Lung (tissue), 12 donors: ENCODE measurements around the gene SPATA32. TPM values are rescaled to one million over a fixed set of nuclear protein-coding genes. Genes with fewer than 3 reads are reported as not detected.

Source experiments
- ATAC-seq: fragments of 200-7000 bp; cut with Tn5 transposase; one replicate; pipeline ENCODE4 v1.9.1; 2020; ENCODE audit warnings: moderate number of reproducible peaks; ENCODE audit not compliant: insufficient read depth, low FRiP score
- DNase-seq, 3 donors: peaks; one replicate each; pipeline ENCODE4 v3.0.0-alpha.2; 2013 to 2017
- H3K27ac ChIP-seq, 2 donors: one replicate each; pipeline ENCODE4 v1.5.1; 2013; ENCODE audit warnings: mild to moderate bottlenecking in 2 of 2, moderate library complexity in 2 of 2, control low read depth in 1 of 2, inconsistent platforms in 1 of 2, low read depth in 1 of 2, low read length in 1 of 2
- H3K27me3 ChIP-seq, 3 donors: one replicate each; pipeline ENCODE4 v1.5.1; 2013; ENCODE audit warnings: low read length in 2 of 3; ENCODE audit not compliant: control insufficient read depth in 3 of 3, insufficient read depth in 3 of 3
- H3K36me3 ChIP-seq, 4 donors: one replicate each; pipeline ENCODE4 v1.5.1; 2013; ENCODE audit warnings: low read length in 4 of 4, mild to moderate bottlenecking in 1 of 4, moderate library complexity in 1 of 4; ENCODE audit not compliant: control insufficient read depth in 4 of 4, insufficient read depth in 4 of 4
- H3K4me1 ChIP-seq, 5 donors: one replicate each; pipeline ENCODE4 v1.5.1; 2013; ENCODE audit warnings: low read length in 5 of 5, mild to moderate bottlenecking in 2 of 5, moderate library complexity in 1 of 5; ENCODE audit not compliant: control insufficient read depth in 5 of 5, insufficient read depth in 5 of 5
- H3K4me3 ChIP-seq: one replicate; pipeline ENCODE4 v1.5.1; 2013; ENCODE audit warnings: mild to moderate bottlenecking, control low read depth, moderate library complexity
- H3K9ac ChIP-seq, 2 donors: one replicate each; pipeline ENCODE4 v1.5.1; 2013; ENCODE audit warnings: low read length in 2 of 2, control low read depth in 1 of 2; ENCODE audit not compliant: insufficient read depth in 1 of 2
- H3K9me3 ChIP-seq, 4 donors: one replicate each; pipeline ENCODE4 v1.5.1; 2013; ENCODE audit warnings: low read length in 3 of 4, mild to moderate bottlenecking in 1 of 4, moderate library complexity in 1 of 4; ENCODE audit not compliant: control insufficient read depth in 4 of 4, insufficient read depth in 3 of 4
- CTCF ChIP-seq: IDR thresholded peaks from 2 replicates; pipeline ENCODE4 v1.5.1; 2012; ENCODE audit warnings: mild to moderate bottlenecking; ENCODE audit errors: control extremely low read depth, extremely low read depth
- WGBS, 2 donors: extraction: QIAGEN DNeasy Blood & Tissue Kit; methylation state at CpG; one replicate each; pipeline ENCODE4 v1.1.7; 2013; 5-methylcytosine and 5-hydroxymethylcytosine counted together
- polyA plus RNA-seq, 2 donors: library from polyadenylated mRNA; stranded (reverse); fragments of 200-250 nt; gene quantifications; one replicate each; pipeline ENCODE4 v1.2.1, GENCODE V29; 2013
- total RNA-seq, 2 donors: library from RNA; depleted of rRNA in 1 of 2; stranded (reverse); fragments of >200 nt in 1 of 2; gene quantifications; one replicate each; pipeline ENCODE4 v1.2.1, GENCODE V29; 2014 to 2021
- donor health status: control.
- donor health status: control.
- donor health status: Bipolar disorder and iron deficiency.
- donor health status: healthy.
- donor health status: DM: yes; HTN: yes; CAD: no.

SPATA32 gene
- total and polyA plus RNA-seq, 4 donors = 0.08 to 0.40 (median 0.21) TPM; not detected in 1

GRCh38 chr17:45232514-45233422 lies 29.1 kb downstream of the SPATA32 start:
- Histone ChIP-seq H3K27ac (no peak overlapping the region), H3K4me3 (no peak overlapping the region), H3K27me3 (peaks cover 0 to 4% (median 2%) of the 10 kb centered on the region in 3 donors), H3K36me3 (peaks cover 0 to 11% (median 0%) of the 10 kb centered on the region in 4 donors), H3K9me3 (no peaks in the 10 kb centered on the region), H3K4me1 (peaks cover 0 to 28% (median 10%) of the 10 kb centered on the region in 5 donors), H3K9ac (no peak overlapping the region)
- WGBS, 2 donors = 93 to 95% methylated on average over 9 of the region's 9 CpGs
- DNase-seq = no peak
- TF ChIP-seq CTCF = no peak
- ATAC-seq = no peak

- Histone ChIP-seq H3K9me3 (no peaks in the 10 kb centered on the region), H3K27me3 (peaks cover 0 to 4% (median 2%) of the 10 kb centered on the region in 3 donors), H3K27ac (no peak overlapping the region), H3K9ac (no peak overlapping the region), H3K36me3 (peaks cover 0 to 7% (median 0%) of the 10 kb centered on the region in 4 donors), H3K4me3 (no peak overlapping the region), H3K4me1 (peaks cover 0 to 28% (median 10%) of the 10 kb centered on the region in 5 donors)
- 81 to 85% methylated on average over 19 of the region's 19 CpGs for WGBS, 2 donors
- ATAC-seq (no peak), DNase-seq (no peak)
- peak; percentile 3 for TF ChIP-seq CTCF
Measured at GRCh38 chr17:45231481-45232116, 30.3 kb downstream of the SPATA32 start.

- Histone ChIP-seq H3K9me3 (no peaks in the 10 kb centered on the region), H3K9ac (no peak overlapping the region), H3K36me3 (peaks cover 0 to 7% (median 0%) of the 10 kb centered on the region in 4 donors), H3K4me3 (no peak overlapping the region), H3K27me3 (peaks cover 0 to 4% (median 2%) of the 10 kb centered on the region in 3 donors), H3K4me1 (peaks cover 0 to 28% (median 10%) of the 10 kb centered on the region in 5 donors), H3K27ac (no peak overlapping the region)
- peak; percentile 44 to 63 (median 53) for DNase-seq
- 65 to 79% methylated on average over 10 to 12 of the region's 12 CpGs for WGBS, 2 donors
- TF ChIP-seq CTCF = no peak
- ATAC-seq = no peak
Measured at GRCh38 chr17:45230787-45231480, 31.0 kb downstream of the SPATA32 start.
